Left hindlimb (tissue), 1 donor: ENCODE results near the gene GAL3ST3.
"Not testable (repeated sequence)": the region's sequence is repeated elsewhere in the genome, so short reads cannot be mapped to it uniquely, and the experiment has no call there.

Experiments
- DNase-seq: peaks from one replicate; pipeline ENCODE4 v3.0.0-alpha.2; 2018

Gene GAL3ST3

DNA sequence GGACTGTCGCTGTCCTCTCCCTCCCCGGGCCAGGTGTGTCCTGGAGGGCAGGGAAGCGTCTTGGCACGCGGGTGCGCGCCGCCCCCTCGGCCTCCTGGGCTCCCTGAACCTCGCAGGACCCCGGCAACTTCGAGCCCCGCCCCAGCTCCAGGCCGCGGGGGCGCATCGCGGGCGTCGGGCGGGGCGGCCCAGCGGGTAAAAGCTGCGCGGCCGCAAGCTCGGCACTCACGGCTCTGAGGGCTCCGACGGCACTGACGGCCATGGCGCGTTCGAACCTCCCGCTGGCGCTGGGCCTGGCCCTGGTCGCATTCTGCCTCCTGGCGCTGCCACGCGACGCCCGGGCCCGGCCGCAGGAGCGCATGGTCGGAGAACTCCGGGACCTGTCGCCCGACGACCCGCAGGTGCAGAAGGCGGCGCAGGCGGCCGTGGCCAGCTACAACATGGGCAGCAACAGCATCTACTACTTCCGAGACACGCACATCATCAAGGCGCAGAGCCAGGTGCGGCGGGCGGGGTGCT, 37.1 kb downstream of the GAL3ST3 start, which contains the start of gene CST6:
Gene CST6, plus strand, starts transcription at position 224 of the 519 bp plus-strand sequence. Its CDS starts 37 bp downstream, at position 261.
- DNase-seq, result no peak

- DNase-seq, result no peak
Measured at GRCh38 chr11:66011239-66011784, 37.6 kb downstream of the GAL3ST3 start.

DNA sequence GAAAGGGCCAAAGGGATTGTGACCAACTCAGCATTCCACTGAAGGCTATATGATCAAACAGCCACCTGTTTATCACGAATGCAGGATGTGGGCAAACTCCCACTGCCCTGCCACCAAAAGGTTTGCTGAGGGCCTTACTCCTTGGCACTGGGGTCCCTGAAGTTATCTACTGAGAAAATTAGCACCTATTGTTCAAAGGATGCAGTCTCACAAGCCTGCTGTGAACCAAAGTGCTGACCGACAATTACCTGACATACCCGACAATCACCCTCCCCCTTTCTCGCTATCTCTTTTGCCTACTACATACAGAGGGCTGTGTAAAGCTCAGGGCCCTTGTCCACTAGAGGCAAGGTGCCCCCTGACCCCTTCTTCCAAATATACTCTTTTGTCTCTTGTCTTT, 38.9 kb downstream of the GAL3ST3 start:
- DNase-seq, result not testable (repeated sequence)

DNA sequence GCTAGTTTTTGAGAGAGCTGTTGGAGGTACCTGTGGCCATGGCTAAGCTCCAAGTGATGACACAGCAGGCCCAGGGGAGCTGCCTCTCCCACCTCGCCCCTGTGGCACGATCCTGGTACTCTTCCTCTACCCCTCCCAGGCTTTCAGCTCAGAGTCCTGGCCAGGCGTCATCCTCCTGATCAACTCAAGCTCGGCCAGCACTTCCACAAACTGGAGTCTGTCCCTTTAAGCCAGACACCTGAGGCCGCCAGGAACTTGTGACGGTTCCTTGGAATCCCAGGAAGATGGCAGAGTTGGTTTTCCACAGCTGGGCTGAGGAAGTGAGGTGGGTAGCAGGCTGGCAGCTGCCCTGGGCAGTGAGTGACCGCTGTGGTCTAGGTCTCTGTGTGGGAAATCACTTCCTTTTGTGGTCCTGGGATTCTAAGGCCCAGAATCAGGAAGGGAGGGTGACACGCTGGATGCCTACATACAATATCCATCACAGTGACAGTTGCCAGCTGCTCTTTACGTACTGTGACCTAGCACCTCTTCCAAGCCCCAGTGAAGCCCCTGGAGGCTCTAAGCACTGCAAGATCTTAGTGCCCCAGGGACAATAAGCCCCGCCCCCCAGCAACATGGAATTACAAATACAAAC, 40.4 kb downstream of the GAL3ST3 start:
- no peak for DNase-seq

GRCh38 chr11:66008095-66008467, 40.9 kb downstream of the GAL3ST3 start:
- DNase-seq, result no peak

- DNase-seq, result no peak
Measured at GRCh38 chr11:66007201-66007634, 41.7 kb downstream of the GAL3ST3 start.

DNA sequence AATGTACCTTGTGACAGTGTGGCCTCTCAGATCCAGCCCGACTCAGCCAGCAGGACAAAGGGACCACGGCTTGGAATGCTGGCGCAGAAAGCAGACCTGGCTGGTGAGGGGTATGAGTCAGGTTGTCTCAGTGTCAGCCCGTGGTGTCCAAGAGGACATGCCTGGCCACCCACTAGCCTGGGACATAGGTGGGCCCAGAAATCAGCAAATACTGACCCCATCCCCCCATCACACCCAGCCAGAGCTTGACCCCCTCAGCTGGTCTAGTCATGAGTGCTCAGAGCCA, 42.1 kb downstream of the GAL3ST3 start:
- no peak for DNase-seq

GRCh38 chr11:66006134-66006890, 42.6 kb downstream of the GAL3ST3 start:
- no peak for DNase-seq

GRCh38 chr11:66004186-66004585, 44.8 kb downstream of the GAL3ST3 start:
- DNase-seq, result no peak

DNA sequence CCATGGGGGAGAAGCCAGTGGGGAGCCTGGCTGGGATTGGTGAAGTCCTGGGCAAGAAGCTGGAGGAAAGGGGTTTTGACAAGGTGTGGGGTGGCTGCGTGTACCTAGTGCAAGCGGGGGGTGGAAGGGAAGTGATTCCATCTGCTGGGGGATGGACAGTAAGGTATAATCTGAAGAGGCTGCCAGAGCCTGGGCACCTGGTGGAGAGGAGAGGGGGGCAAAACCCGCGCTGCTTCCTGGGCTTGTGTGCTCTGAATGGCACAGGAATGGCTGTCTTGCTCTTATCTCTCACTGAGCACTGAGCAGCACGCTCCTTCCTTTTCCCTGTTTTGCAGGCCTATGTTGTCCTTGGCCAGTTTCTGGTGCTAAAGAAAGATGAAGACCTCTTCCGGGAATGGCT, 45.7 kb downstream of the GAL3ST3 start:
- DNase-seq, result no peak

GRCh38 chr11:66002648-66003225, 46.2 kb downstream of the GAL3ST3 start:
- peak; percentile 57 for DNase-seq

GRCh38 chr11:66001942-66002647, 46.9 kb downstream of the GAL3ST3 start, which contains the start of the genes BANF1 and EIF1AD:
BANF1 (plus strand) TSS chr11:66002503; CDS start chr11:66003251, 748 bp downstream.
EIF1AD (minus strand) TSS chr11:66002157; CDS start chr11:66000389, 1,768 bp downstream.
- DNase-seq, result peak; percentile 97

- DNase-seq, result no peak
Measured at GRCh38 chr11:65997286-65997685, 51.7 kb downstream of the GAL3ST3 start.

- DNase-seq, result no peak
Measured at GRCh38 chr11:65992056-65992455, 56.9 kb downstream of the GAL3ST3 start.
